ENCODE data around the gene ITPR1. TPM values are rescaled to one million over a fixed set of nuclear protein-coding genes. Genes with fewer than 3 reads are reported as not detected.

ITPR1 gene
- total RNA-seq, 1 donor from 2014 or later: 6.7 TPM

- no peaks in the 10 kb centered on the region for H3K27me3 ChIP-seq (ENCODE audit: insufficient read depth, low read length)
- Mint-ChIP-seq H3K4me1 (ENCODE audit: low read depth, unreplicated experiment) (peaks cover 16% of the 10 kb centered on the region), H3K9me3 (ENCODE audit: unreplicated experiment) (peaks cover 2% of the 10 kb centered on the region), H3K36me3 (ENCODE audit: low read depth, unreplicated experiment) (peaks cover 14% of the 10 kb centered on the region), H3K27ac (ENCODE audit: unreplicated experiment) (peak overlapping the region; percentile 94), H3K27me3 (ENCODE audit: low read depth, unreplicated experiment) (peaks cover 1% of the 10 kb centered on the region), H3K4me3 (ENCODE audit: unreplicated experiment) (no peak overlapping the region)
- peak overlapping the region; percentile 37 for H3K4me2 ChIP-seq (ENCODE audit: low read length)
- FAIRE-seq (no peak), DNase-seq (ENCODE audit: low read depth) (peak; percentile 51)
- H3K4me1 ChIP-seq (ENCODE audit: insufficient read depth, low read length): no peaks in the 10 kb centered on the region
- no peaks in the 10 kb centered on the region for H3K79me2 ChIP-seq (ENCODE audit: insufficient read depth, low read length)
- H3K4me3 ChIP-seq (ENCODE audit: insufficient read depth, low read depth, low read length): no peak overlapping the region
- H3K9ac ChIP-seq (ENCODE audit: low read length): no peak overlapping the region
- no peaks in the 10 kb centered on the region for H3K36me3 ChIP-seq (ENCODE audit: insufficient read depth, low read length)
- H3K27ac ChIP-seq (ENCODE audit: low read depth, low read length): peak overlapping the region; percentile 23
- TF ChIP-seq EZH2 (IDR thresholded peaks at IDR 0.05; ENCODE audit: insufficient read depth, low read length) (no peak), CTCF (IDR thresholded peaks at IDR 0.05; ENCODE audit: insufficient read depth, low read depth, low read length) (no peak)
- no peak overlapping the region for H2AFZ ChIP-seq (ENCODE audit: low read depth, low read length)
- H3K9me3 ChIP-seq (ENCODE audit: insufficient read depth, low read depth, low read length): no peaks in the 10 kb centered on the region
- no peaks in the 10 kb centered on the region for H4K20me1 ChIP-seq (ENCODE audit: insufficient read depth, low read length)
Measured at GRCh38 chr3:4680871-4681300, 187.7 kb downstream of the ITPR1 start.

DNA sequence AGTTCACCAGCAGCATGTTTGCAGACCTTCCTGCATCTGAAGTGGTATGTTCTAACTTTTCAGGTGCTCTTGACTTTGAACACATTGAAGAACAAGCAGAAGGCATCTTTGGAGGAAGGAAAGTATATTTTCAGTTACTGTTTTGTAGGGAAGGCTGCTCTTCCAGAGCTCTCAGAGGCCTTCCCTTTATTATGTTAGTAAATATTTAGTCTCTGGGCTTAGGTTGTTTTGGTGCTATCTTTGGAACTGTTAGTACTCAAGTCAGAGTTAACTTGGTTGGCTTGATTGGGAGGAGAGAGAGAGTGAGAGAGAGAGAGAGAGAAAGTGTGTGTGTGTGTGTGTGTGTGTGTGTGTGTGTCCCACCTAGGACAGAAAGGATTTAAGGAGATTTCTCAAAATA is 188.2 kb downstream of the ITPR1 start:
- no peak for FAIRE-seq
- Mint-ChIP-seq H3K4me1 (ENCODE audit: low read depth, unreplicated experiment) (peaks cover 16% of the 10 kb centered on the region), H3K9me3 (ENCODE audit: unreplicated experiment) (peaks cover 2% of the 10 kb centered on the region), H3K27ac (ENCODE audit: unreplicated experiment) (peak overlapping the region; percentile 23), H3K27me3 (ENCODE audit: low read depth, unreplicated experiment) (peaks cover 1% of the 10 kb centered on the region), H3K4me3 (ENCODE audit: unreplicated experiment) (no peak overlapping the region), H3K36me3 (ENCODE audit: low read depth, unreplicated experiment) (peaks cover 14% of the 10 kb centered on the region)
- H3K4me3 ChIP-seq (ENCODE audit: insufficient read depth, low read depth, low read length): no peak overlapping the region
- no peaks in the 10 kb centered on the region for H3K79me2 ChIP-seq (ENCODE audit: insufficient read depth, low read length)
- no peak for TF ChIP-seq EZH2 (IDR thresholded peaks at IDR 0.05; ENCODE audit: insufficient read depth, low read length)
- TF ChIP-seq CTCF (IDR thresholded peaks at IDR 0.05; ENCODE audit: insufficient read depth, low read depth, low read length): no peak
- no peak overlapping the region for H3K9ac ChIP-seq (ENCODE audit: low read length)
- DNase-seq (ENCODE audit: low read depth): no peak
- H3K27me3 ChIP-seq (ENCODE audit: insufficient read depth, low read length): no peaks in the 10 kb centered on the region
- no peak overlapping the region for H2AFZ ChIP-seq (ENCODE audit: low read depth, low read length)
- H3K9me3 ChIP-seq (ENCODE audit: insufficient read depth, low read depth, low read length): no peaks in the 10 kb centered on the region
- H3K4me1 ChIP-seq (ENCODE audit: insufficient read depth, low read length): no peaks in the 10 kb centered on the region
- no peak overlapping the region for H3K27ac ChIP-seq (ENCODE audit: low read depth, low read length)
- H3K36me3 ChIP-seq (ENCODE audit: insufficient read depth, low read length): no peaks in the 10 kb centered on the region
- peak overlapping the region; percentile 37 for H3K4me2 ChIP-seq (ENCODE audit: low read length)
- no peaks in the 10 kb centered on the region for H4K20me1 ChIP-seq (ENCODE audit: insufficient read depth, low read length)

DNA sequence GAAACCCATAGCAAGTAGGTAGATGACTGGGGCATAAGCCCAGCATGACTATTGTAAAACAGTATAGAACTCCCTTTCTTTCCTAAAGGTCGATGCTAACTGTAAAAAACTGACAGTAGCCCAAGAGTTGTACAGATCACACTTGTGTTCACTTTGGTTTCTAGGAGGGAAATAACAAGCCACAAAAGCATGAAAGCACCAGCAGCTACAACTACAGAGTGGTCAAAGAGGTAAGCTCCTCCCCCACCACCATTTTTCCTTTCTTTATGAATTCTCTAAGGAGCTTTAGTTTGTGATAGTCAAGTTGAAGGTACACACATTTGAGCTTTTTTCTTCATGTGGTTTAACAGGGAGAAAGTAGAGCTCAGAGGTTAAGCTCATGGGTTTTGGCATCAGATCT is 191.0 kb downstream of the ITPR1 start:
- H3K4me3 Mint-ChIP-seq (ENCODE audit: unreplicated experiment): no peak overlapping the region
- H3K27me3 ChIP-seq (ENCODE audit: insufficient read depth, low read length): no peaks in the 10 kb centered on the region
- no peak for FAIRE-seq
- H3K4me1 Mint-ChIP-seq (ENCODE audit: low read depth, unreplicated experiment): peaks cover 22% of the 10 kb centered on the region
- no peak for DNase-seq (ENCODE audit: low read depth)
- H3K27me3 Mint-ChIP-seq (ENCODE audit: low read depth, unreplicated experiment): no peaks in the 10 kb centered on the region
- no peaks in the 10 kb centered on the region for H3K9me3 ChIP-seq (ENCODE audit: insufficient read depth, low read depth, low read length)
- no peak for TF ChIP-seq CTCF (IDR thresholded peaks at IDR 0.05; ENCODE audit: insufficient read depth, low read depth, low read length)
- no peak for TF ChIP-seq EZH2 (IDR thresholded peaks at IDR 0.05; ENCODE audit: insufficient read depth, low read length)
- H3K27ac Mint-ChIP-seq (ENCODE audit: unreplicated experiment): no peak overlapping the region
- H2AFZ ChIP-seq (ENCODE audit: low read depth, low read length): no peak overlapping the region
- H3K9ac ChIP-seq (ENCODE audit: low read length): no peak overlapping the region
- no peak overlapping the region for H3K27ac ChIP-seq (ENCODE audit: low read depth, low read length)
- H3K4me1 ChIP-seq (ENCODE audit: insufficient read depth, low read length): no peaks in the 10 kb centered on the region
- no peaks in the 10 kb centered on the region for H3K9me3 Mint-ChIP-seq (ENCODE audit: unreplicated experiment)
- H4K20me1 ChIP-seq (ENCODE audit: insufficient read depth, low read length): no peaks in the 10 kb centered on the region
- H3K4me2 ChIP-seq (ENCODE audit: low read length): no peak overlapping the region
- H3K4me3 ChIP-seq (ENCODE audit: insufficient read depth, low read depth, low read length): no peak overlapping the region
- no peaks in the 10 kb centered on the region for H3K79me2 ChIP-seq (ENCODE audit: insufficient read depth, low read length)
- H3K36me3 Mint-ChIP-seq (ENCODE audit: low read depth, unreplicated experiment): peaks cover 10% of the 10 kb centered on the region
- no peaks in the 10 kb centered on the region for H3K36me3 ChIP-seq (ENCODE audit: insufficient read depth, low read length)
